ENCODE measurements around the gene TMEM156. TPM values are rescaled to one million over a fixed set of nuclear protein-coding genes. Genes with fewer than 3 reads are reported as not detected.
A peak's percentile ranks its signal among the peaks of the same experiment; 100 is the strongest.
"Not testable (repeated sequence)": the region's sequence is repeated elsewhere in the genome, so short reads cannot be mapped to it uniquely, and the experiment has no call there.

The TMEM156 gene
- total and polyA plus RNA-seq, 10 donors, result 10.5 to 76.1 (median 17.0) TPM

DNA sequence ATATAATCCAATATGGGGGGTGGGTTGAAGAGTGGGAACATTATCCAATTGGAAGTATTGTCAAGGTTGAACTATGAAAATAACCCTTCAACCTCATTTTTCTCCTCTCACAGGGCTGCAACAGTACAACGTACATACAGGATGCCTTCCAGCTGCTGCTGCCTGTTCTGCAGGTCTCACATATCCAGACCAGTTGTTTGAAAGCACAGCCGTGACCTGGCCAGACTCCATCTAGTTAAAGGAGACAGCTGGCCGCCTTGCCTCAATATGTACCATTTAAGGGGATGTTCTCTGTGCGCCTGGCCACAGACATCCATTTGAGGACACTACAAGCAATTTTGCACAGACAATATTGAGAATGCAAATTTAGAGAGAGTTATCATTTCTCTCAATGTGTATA, 88.9 kb downstream of the TMEM156 start:
- intact Hi-C loops (cut with DNase I; ENCODE audit: low total_unique reads), result no loop called here
- DNase-seq, result no peak
- peaks cover 0 to 52% (median 2%) of the 10 kb centered on the region in 6 donors for H3K36me3 ChIP-seq

DNA sequence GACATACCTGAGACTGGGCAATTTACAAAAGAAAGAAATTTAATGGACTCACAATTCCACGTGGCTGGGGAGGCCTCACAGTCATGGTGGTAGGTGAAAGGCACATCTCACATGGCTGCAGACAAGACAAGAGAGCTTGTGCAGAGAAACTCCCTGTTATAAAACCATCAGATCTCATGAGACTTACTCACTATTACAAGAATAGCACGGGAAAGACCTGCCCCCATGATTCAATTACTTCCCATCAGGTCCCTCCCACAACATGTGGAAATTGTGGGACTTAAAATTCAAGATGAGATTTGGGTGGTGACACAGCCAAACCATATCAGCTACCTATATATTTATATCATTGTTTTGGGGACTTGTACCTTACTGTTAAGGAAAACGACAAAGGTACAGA, 90.3 kb downstream of the TMEM156 start:
- intact Hi-C loops (cut with DNase I; ENCODE audit: low total_unique reads); H3K27me3 ChIP-seq (replicated peaks in 1 of 7); DNase-seq; H3K4me1 ChIP-seq; H3K4me3 ChIP-seq; H3K27ac ChIP-seq; H3K9me3 ChIP-seq: not testable (repeated sequence)
- 76 to 88% (median 84%) methylated on average over 3 of the region's 3 CpGs for WGBS, 5 donors
- peaks cover 0 to 66% (median 9%) of the 10 kb centered on the region in 6 donors for H3K36me3 ChIP-seq

More for the DNA sequence above, 88.9 kb downstream of the TMEM156 start:
- Histone ChIP-seq H3K4me1 (no peaks in the 10 kb centered on the region), H3K27me3 (replicated peaks in 1 of 7) (no peaks in the 10 kb centered on the region), H3K9me3 (no peaks in the 10 kb centered on the region), H3K4me3 (no peak overlapping the region), H3K27ac (no peak overlapping the region)
- TF ChIP-seq POLR2AphosphoS5 (IDR thresholded peaks at IDR 0.05) (peak in 1 of 3 donors; percentile 30), POLR2A (IDR thresholded peaks at IDR 0.05) (no peak)
- WGBS, 5 donors, result 75 to 88% (median 83%) methylated on average over 4 of the region's 4 CpGs

DNA sequence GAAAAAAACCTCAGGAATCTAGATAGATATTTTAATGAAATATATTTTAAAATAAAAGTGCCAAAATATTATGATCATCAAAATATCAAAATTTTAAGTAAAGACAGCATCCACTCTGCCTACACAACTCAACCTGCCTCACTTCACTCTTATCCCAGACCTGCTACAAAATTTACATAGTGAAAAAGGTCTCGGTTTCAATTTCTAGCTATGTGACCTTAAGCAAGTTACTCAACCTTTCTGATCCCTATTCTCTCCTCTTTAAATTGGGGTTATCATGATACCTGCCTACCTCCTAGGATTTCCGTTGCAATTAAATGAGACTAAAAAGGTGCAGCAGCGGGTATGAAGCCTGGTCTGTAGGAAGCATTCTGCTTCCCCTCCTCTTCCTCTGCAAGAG, 91.7 kb downstream of the TMEM156 start:
- DNase-seq, result no peak
- H3K27ac ChIP-seq, result no peak overlapping the region
- no peaks in the 10 kb centered on the region for H3K9me3 ChIP-seq
- WGBS, 5 donors, result 88 to 94% (median 89%) methylated on average over 3 of the region's 3 CpGs
- no peak overlapping the region for H3K4me3 ChIP-seq
- H3K4me1 ChIP-seq, result no peaks in the 10 kb centered on the region
- peaks cover 0 to 79% (median 15%) of the 10 kb centered on the region in 6 donors for H3K36me3 ChIP-seq
- H3K27me3 ChIP-seq (replicated peaks in 1 of 7), result no peaks in the 10 kb centered on the region
- TF ChIP-seq POLR2AphosphoS5 (IDR thresholded peaks at IDR 0.05), result no peak
- TF ChIP-seq POLR2A (IDR thresholded peaks at IDR 0.05), result no peak
- TF ChIP-seq, protein P1, sequence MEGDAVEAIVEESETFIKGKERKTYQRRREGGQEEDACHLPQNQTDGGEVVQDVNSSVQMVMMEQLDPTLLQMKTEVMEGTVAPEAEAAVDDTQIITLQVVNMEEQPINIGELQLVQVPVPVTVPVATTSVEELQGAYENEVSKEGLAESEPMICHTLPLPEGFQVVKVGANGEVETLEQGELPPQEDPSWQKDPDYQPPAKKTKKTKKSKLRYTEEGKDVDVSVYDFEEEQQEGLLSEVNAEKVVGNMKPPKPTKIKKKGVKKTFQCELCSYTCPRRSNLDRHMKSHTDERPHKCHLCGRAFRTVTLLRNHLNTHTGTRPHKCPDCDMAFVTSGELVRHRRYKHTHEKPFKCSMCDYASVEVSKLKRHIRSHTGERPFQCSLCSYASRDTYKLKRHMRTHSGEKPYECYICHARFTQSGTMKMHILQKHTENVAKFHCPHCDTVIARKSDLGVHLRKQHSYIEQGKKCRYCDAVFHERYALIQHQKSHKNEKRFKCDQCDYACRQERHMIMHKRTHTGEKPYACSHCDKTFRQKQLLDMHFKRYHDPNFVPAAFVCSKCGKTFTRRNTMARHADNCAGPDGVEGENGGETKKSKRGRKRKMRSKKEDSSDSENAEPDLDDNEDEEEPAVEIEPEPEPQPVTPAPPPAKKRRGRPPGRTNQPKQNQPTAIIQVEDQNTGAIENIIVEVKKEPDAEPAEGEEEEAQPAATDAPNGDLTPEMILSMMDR (IDR thresholded peaks at IDR 0.05 in 8 of 11, conservative IDR thresholded peaks at IDR 0.05 in 3 of 11), result no peak
- intact Hi-C loops (cut with DNase I; ENCODE audit: low total_unique reads), result no loop called here

DNA sequence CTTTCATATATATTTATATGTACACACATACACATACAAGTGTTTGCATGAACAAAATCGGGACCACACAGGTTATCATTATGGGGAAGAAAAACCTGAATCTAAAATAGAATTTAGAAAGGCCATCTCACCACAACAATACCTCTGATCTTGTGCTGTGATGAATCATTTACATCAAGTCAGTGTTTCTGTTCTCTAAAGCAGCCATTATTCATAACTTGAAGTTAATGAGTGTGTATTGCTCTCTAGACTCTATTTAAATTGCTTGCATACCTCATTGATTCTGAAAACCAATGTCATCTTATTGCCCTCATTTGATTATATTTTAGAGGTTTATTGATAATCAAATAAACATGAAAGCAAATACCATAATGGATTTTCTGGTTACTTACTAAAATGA, 93.0 kb downstream of the TMEM156 start:
- no peak overlapping the region for H3K27ac ChIP-seq
- no peaks in the 10 kb centered on the region for H3K4me1 ChIP-seq
- H3K36me3 ChIP-seq, result peaks cover 0 to 79% (median 15%) of the 10 kb centered on the region in 6 donors
- intact Hi-C loops (cut with DNase I; ENCODE audit: low total_unique reads), result no loop called here
- no peaks in the 10 kb centered on the region for H3K27me3 ChIP-seq (replicated peaks in 1 of 7)
- 46 to 79% (median 75%) methylated on average over 1 of the region's 1 CpG for WGBS, 5 donors
- no peak for TF ChIP-seq POLR2AphosphoS5 (IDR thresholded peaks at IDR 0.05)
- TF ChIP-seq, protein P1 (IDR thresholded peaks at IDR 0.05 in 8 of 11, conservative IDR thresholded peaks at IDR 0.05 in 3 of 11), result no peak
- TF ChIP-seq POLR2A (IDR thresholded peaks at IDR 0.05), result no peak
- DNase-seq, result no peak
- H3K9me3 ChIP-seq, result no peaks in the 10 kb centered on the region
- no peak overlapping the region for H3K4me3 ChIP-seq

DNA sequence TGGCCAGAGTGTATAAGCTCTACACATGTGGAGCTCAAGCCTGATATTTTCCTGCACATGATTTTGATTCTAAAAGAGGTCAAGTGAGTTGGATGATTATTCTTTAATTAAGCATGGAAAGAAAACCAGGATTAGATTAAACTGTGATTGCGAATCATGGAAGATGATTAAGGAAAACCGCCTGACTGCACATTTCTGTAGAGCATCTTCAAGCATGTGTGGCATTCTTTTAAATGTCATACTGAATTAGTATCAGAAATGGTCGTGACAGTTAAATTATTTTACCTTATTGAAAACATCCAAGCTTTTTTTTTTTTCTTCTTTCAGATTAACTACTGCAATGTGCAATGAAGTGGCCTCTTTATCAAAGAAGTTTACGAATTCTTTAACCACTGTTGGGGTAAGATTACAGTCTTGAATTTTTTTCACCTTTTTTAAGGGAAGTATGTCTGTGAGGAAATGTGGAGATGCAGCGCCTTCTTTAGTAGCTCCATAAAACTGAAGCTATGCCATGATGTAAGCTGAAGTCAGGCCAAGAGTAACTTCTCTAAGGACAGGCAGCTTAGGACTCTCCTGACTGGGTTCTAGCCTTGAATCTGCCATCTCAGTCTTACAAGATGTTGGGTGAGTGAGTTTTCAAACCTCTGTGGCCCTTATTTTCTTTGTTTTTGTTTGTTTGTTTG, 96.7 kb downstream of the TMEM156 start:
- no peak for DNase-seq
- TF ChIP-seq POLR2A (IDR thresholded peaks at IDR 0.05), result no peak
- TF ChIP-seq POLR2AphosphoS5 (IDR thresholded peaks at IDR 0.05), result no peak
- TF ChIP-seq, protein P1 (IDR thresholded peaks at IDR 0.05 in 8 of 11, conservative IDR thresholded peaks at IDR 0.05 in 3 of 11), result no peak
- Histone ChIP-seq H3K4me3 (no peak overlapping the region), H3K27me3 (replicated peaks in 1 of 7) (no peaks in the 10 kb centered on the region), H3K27ac (no peak overlapping the region), H3K4me1 (no peaks in the 10 kb centered on the region), H3K36me3 (peaks cover 0 to 94% (median 26%) of the 10 kb centered on the region in 6 donors), H3K9me3 (no peaks in the 10 kb centered on the region)
- WGBS, 5 donors, result 84 to 96% (median 85%) methylated on average over 5 of the region's 5 CpGs
- intact Hi-C loops (cut with DNase I; ENCODE audit: low total_unique reads), result no loop called here

Measured in spleen (tissue), 11 donors.